HFF-Myc (cell line): ENCODE data around the gene ATP2B3.

Experiments used
- DNase-seq: peaks from one replicate; pipeline ENCODE4 v3.0.0-alpha.2; 2011; ENCODE audit warnings: low read depth; ENCODE audit errors: extremely low read depth
- H3K4me3 ChIP-seq: replicated peaks from 2 replicates; pipeline ENCODE4 v1.5.1; 2011; ENCODE audit warnings: low read depth, mild to moderate bottlenecking, control low read depth, low read length
- CTCF ChIP-seq: IDR thresholded peaks from 2 replicates; pipeline ENCODE4 v1.5.1; 2012; ENCODE audit warnings: mild to moderate bottlenecking, low read depth, low read length, control low read depth; ENCODE audit errors: missing control alignments

The ATP2B3 gene

DNA sequence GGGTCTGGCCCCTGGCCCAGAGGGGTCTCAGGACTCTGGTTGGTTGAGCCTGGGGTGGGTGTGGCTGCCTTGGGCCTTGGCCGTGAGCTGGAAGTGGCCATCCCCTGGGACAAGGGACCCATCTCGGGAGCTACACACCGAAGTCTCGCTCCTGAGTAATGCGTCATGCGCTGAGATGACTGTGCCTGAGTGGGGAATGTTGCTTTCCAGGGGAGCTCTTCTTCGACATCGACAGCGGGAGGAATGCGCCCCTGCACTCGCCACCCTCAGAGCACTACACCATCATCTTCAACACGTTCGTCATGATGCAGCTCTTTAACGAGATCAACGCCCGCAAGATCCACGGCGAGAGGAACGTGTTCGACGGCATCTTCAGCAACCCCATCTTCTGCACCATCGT lies 43.0 kb downstream of the ATP2B3 start:
- no peak overlapping the region for H3K4me3 ChIP-seq
- DNase-seq, result no peak
- no peak for TF ChIP-seq CTCF

DNA sequence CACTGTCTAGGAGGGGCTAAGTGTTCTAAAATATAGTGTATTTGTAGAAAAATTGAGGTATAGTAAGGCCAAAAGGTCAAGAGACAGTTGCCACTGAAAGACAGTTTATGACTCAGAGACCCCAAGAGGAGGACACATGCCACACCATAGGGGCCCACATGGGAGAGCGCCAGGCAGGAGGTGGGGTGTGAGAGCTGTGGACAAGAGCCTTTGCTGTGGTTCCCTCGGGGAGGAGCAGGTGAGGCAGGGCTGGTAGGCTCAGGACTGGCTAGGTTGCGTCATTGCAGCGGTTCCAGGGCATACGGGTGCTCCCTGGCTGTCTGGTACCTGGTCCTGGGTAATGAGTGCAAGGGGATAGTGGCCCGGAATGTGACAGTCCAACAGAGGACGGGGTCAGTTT lies 43.9 kb downstream of the ATP2B3 start:
- DNase-seq, result no peak
- H3K4me3 ChIP-seq, result no peak overlapping the region
- no peak for TF ChIP-seq CTCF

DNA sequence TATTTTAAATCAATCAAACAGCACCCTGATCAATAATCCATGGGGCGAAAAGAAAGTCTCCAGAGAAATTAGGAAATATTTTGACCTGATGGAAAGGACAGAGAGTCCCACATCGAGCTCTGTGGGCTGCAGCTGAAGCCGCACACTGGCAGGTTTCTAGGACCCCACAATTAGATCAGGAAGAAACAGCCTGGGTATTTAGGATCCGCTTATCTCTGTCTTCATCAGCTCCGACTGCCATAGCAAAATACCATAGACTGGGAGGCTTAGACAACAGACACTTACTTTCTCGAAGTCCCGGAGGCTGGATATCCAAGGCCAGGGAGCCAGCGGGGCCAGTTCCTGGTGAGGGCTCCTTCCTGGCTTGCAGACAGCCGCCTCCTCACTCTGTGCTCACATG lies 45.1 kb downstream of the ATP2B3 start:
- DNase-seq, result no peak
- no peak overlapping the region for H3K4me3 ChIP-seq

DNA sequence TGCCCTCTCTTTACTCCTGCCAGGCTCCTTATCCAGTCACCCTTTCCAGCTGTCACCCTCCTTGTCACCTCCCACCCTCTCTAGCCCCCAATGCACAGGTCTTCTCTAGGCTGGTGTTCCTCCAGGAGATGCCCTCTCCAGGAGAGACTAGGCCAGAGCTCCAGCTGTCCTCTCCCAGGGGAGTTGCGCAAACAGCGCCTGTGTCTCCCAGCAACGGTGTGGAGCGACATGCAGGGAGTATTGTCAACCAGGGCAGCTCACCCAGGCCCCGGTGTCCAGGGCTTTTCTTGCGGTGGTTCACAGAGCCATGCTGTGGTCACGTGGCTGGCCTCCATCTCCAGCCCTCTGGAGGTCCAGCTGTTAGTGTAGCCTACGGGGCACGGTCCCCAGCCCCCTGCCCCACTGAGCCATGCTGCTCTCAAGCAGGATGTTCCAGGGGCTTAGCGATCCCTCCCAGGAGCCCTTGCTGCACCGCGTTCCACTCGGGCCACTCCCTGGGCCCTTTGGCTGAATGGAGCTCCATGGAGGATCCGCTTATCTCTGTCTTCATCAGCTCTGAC lies 46.7 kb downstream of the ATP2B3 start:
- no peak overlapping the region for H3K4me3 ChIP-seq
- no peak for TF ChIP-seq CTCF
- DNase-seq, result no peak

More for the DNA sequence above, 45.1 kb downstream of the ATP2B3 start:
- TF ChIP-seq CTCF, result no peak

DNA sequence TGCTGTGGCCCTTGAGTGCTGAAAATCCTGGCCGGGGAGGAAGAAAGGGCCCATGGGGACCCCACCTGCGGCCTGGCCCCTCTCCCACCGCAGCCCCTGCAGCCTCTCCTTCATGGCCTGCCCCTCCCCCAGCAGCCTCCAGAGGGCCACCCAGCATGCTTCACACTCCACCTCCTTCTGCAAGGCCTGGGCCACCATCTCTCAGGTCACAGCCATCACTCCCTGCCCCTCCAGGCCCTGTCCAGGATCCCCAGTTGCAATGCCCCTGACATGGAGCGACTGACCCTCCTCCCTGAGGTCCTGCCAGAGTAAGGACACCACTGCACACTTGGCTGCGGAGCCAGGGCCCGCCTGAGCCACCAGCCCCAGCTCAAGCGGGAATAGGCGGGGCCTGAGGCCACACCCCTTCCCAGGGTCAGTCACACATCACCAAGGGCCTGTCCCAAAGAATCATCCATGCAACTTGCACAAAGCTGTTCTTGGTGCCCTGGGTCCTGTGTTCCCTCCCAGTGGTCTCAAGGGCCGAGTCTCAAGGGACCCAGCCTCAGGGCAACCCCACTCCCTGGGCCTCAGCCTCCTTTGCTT lies 48.6 kb downstream of the ATP2B3 start:
- DNase-seq, result no peak
- no peak for TF ChIP-seq CTCF
- no peak overlapping the region for H3K4me3 ChIP-seq

- DNase-seq, result no peak
- no peak for TF ChIP-seq CTCF
- no peak overlapping the region for H3K4me3 ChIP-seq
Observed at GRCh38 chrX:153568451-153569011, 51.1 kb downstream of the ATP2B3 start.
